Measurements from ENCODE around the gene ALDOB. TPM values are rescaled to one million over a fixed set of nuclear protein-coding genes. Genes with fewer than 3 reads are reported as not detected.

The ALDOB gene
- polyA plus RNA-seq, 2 donors = 0.08 to 0.12 TPM

DNA sequence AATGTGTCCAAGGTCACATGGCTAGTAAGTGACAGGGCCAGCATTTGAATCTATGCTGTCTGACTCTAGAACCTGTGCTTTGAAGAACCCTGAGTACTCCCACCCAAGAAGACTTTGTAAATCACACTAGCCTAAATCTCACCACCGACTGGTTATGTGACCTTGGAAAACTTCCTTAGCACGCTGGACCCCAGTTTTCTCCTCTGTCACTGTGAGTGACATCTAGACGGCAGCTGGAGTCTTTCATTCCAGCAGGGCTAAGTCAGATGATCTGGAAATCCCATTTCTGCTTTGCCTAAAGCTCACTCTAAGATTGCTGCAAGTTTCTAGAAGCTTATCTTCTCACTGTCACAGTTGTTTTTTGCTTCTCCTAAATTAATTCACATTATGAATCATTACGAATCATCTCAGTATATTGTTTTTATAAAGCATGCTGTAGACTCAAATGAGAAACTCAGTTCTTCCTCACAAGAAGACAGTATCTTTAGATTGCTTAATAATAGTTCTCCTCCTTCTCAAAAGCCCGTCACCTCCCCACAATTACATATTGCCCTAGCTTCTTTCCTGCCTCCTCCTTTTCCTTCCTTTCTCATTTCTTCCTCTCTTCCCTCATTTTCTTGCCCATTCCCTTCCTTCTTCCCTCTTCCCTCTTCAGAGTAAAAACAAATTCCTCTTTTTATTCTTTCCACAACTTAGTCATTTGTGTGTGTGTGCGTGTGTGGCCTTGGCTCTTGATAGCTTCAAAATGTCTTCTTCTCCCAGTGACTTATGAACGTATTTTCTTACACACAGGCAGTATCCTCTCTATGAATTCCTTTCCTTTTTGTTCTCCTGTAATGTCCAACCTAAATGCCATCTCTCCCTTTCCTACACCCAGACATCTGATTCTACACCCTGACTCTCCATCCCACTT is 16.8 kb downstream of the ALDOB start:
- Histone ChIP-seq H3K36me3 (ENCODE audit: control insufficient read depth in 2 of 2, insufficient read depth in 2 of 2, low read length in 1 of 2) (no peaks in the 10 kb centered on the region), H3K4me1 (ENCODE audit: control insufficient read depth in 2 of 2, insufficient read depth in 2 of 2, low read length in 1 of 2) (no peaks in the 10 kb centered on the region), H3K9me3 (ENCODE audit: control insufficient read depth in 2 of 2, insufficient read depth in 1 of 2, low read depth in 1 of 2, low read length in 1 of 2) (peaks cover 0 to 3% of the 10 kb centered on the region in 2 donors), H3K27ac (ENCODE audit: low read depth in 2 of 2, low read length in 1 of 2) (no peak overlapping the region), H3K4me3 (ENCODE audit: low read depth in 1 of 2, low read length in 2 of 2) (no peak overlapping the region), H3K27me3 (ENCODE audit: control insufficient read depth in 1 of 2, insufficient read depth in 2 of 2, low read length in 2 of 2) (no peaks in the 10 kb centered on the region)
- 68 to 71% methylated on average over 7 of the region's 7 CpGs for WGBS, 2 donors

DNA sequence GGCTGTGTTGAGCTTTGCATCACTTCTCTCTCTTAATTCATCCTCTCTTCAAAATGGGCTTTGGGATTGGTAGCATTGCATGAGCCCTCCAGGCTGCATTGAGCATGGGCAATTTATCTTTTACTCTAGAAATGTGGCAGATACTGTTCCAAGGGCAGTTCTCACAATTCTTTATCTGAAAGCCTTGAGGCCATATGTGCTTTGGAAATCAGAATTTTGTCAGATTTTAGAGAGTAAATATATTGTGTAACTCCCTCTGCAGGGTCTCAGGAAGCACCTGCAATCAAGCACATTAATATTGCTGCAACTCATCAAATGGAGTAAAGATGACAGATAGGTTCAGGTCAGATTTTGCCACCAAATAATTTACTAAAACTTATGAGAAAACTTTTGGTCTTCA is 17.6 kb downstream of the ALDOB start:
- Histone ChIP-seq H3K9me3 (ENCODE audit: control insufficient read depth in 2 of 2, insufficient read depth in 1 of 2, low read depth in 1 of 2, low read length in 1 of 2) (peaks cover 0 to 3% of the 10 kb centered on the region in 2 donors), H3K27me3 (ENCODE audit: control insufficient read depth in 1 of 2, insufficient read depth in 2 of 2, low read length in 2 of 2) (no peaks in the 10 kb centered on the region), H3K27ac (ENCODE audit: low read depth in 2 of 2, low read length in 1 of 2) (no peak overlapping the region), H3K4me1 (ENCODE audit: control insufficient read depth in 2 of 2, insufficient read depth in 2 of 2, low read length in 1 of 2) (no peaks in the 10 kb centered on the region), H3K36me3 (ENCODE audit: control insufficient read depth in 2 of 2, insufficient read depth in 2 of 2, low read length in 1 of 2) (no peaks in the 10 kb centered on the region), H3K4me3 (ENCODE audit: low read depth in 1 of 2, low read length in 2 of 2) (no peak overlapping the region)

DNA sequence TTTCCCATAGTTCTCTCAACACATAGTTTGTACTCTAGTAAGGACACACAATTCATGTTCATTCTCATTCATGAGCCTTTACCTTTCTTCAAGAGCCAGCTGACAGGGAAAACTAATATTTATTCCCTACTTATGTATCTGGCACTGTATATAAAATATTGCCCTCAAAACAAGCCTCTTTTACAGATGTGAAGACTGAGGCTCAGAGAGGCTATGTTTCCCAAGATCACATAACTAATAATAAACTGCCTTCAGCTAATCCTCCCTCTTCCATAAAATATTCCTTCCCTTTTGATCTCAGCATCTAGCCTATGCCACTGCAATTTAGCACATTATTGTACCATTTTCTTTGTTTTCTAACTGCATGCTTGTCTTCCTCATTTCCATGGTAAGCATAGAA is 18.2 kb downstream of the ALDOB start:
- Histone ChIP-seq H3K36me3 (ENCODE audit: control insufficient read depth in 2 of 2, insufficient read depth in 2 of 2, low read length in 1 of 2) (no peaks in the 10 kb centered on the region), H3K27me3 (ENCODE audit: control insufficient read depth in 1 of 2, insufficient read depth in 2 of 2, low read length in 2 of 2) (no peaks in the 10 kb centered on the region), H3K27ac (ENCODE audit: low read depth in 2 of 2, low read length in 1 of 2) (no peak overlapping the region), H3K4me3 (ENCODE audit: low read depth in 1 of 2, low read length in 2 of 2) (no peak overlapping the region), H3K9me3 (ENCODE audit: control insufficient read depth in 2 of 2, insufficient read depth in 1 of 2, low read depth in 1 of 2, low read length in 1 of 2) (peaks cover 0 to 3% of the 10 kb centered on the region in 2 donors), H3K4me1 (ENCODE audit: control insufficient read depth in 2 of 2, insufficient read depth in 2 of 2, low read length in 1 of 2) (no peaks in the 10 kb centered on the region)

DNA sequence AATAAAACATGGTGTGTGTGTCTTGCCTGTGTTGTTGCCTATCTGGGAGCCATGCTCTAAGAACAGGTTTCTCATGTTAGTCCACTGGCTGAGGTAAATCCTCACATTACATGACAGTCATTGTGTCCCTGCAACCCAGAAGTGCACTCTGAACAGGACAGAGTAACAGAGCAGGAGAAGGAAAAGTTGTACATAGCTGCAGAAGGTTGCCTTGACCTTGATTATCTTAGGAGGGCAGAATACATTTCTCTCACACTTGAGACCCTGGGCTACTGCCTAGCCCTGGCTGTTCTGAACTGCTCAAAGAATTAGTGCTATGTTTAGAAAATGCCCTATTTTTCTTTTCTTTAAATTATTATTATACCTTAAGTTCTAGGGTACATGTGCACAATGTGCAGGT is 20.0 kb downstream of the ALDOB start:
- Histone ChIP-seq H3K9me3 (ENCODE audit: control insufficient read depth in 2 of 2, insufficient read depth in 1 of 2, low read depth in 1 of 2, low read length in 1 of 2) (peaks cover 0 to 3% of the 10 kb centered on the region in 2 donors), H3K4me3 (ENCODE audit: low read depth in 1 of 2, low read length in 2 of 2) (no peak overlapping the region), H3K36me3 (ENCODE audit: control insufficient read depth in 2 of 2, insufficient read depth in 2 of 2, low read length in 1 of 2) (no peaks in the 10 kb centered on the region), H3K27me3 (ENCODE audit: control insufficient read depth in 1 of 2, insufficient read depth in 2 of 2, low read length in 2 of 2) (no peaks in the 10 kb centered on the region), H3K4me1 (ENCODE audit: control insufficient read depth in 2 of 2, insufficient read depth in 2 of 2, low read length in 1 of 2) (no peaks in the 10 kb centered on the region), H3K27ac (ENCODE audit: low read depth in 2 of 2, low read length in 1 of 2) (no peak overlapping the region)

DNA sequence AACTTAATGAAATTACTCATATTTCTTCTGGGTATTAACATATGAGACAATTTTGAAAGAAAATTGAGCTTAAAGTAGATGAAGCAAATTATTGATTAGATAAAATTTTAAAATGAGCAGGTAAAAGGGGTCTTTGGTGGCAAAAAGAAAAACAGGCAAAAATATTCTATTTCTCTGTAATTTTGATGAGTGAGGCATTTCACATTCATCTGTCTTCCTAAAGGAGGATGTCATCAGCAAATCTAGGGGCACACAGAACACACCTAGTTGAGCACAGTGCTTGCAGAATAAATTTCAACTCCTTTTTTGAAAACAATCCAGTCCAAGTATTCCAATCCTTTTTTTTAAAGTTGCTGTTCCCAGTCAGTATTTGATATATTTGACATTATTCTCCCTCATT is 20.7 kb downstream of the ALDOB start:
- Histone ChIP-seq H3K36me3 (ENCODE audit: control insufficient read depth in 2 of 2, insufficient read depth in 2 of 2, low read length in 1 of 2) (no peaks in the 10 kb centered on the region), H3K4me1 (ENCODE audit: control insufficient read depth in 2 of 2, insufficient read depth in 2 of 2, low read length in 1 of 2) (no peaks in the 10 kb centered on the region), H3K9me3 (ENCODE audit: control insufficient read depth in 2 of 2, insufficient read depth in 1 of 2, low read depth in 1 of 2, low read length in 1 of 2) (peaks cover 2 to 3% of the 10 kb centered on the region in 2 donors), H3K27me3 (ENCODE audit: control insufficient read depth in 1 of 2, insufficient read depth in 2 of 2, low read length in 2 of 2) (no peaks in the 10 kb centered on the region), H3K4me3 (ENCODE audit: low read depth in 1 of 2, low read length in 2 of 2) (no peak overlapping the region), H3K27ac (ENCODE audit: low read depth in 2 of 2, low read length in 1 of 2) (no peak overlapping the region)

DNA sequence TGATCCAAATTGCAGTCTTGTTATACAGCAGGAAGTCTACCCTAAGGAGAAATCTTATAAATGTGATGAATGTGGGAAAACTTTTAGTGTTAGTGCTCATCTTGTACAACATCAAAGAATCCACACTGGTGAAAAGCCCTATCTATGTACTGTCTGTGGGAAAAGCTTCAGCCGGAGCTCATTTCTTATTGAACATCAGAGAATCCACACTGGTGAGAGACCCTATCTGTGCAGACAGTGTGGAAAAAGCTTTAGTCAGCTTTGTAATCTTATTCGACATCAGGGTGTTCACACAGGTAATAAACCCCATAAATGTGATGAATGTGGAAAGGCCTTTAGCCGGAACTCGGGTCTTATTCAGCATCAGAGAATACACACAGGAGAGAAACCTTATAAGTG is 26.5 kb downstream of the ALDOB start:
- H3K4me3 ChIP-seq (ENCODE audit: low read depth in 1 of 2, low read length in 2 of 2) = no peak overlapping the region
- H3K27me3 ChIP-seq (ENCODE audit: control insufficient read depth in 1 of 2, insufficient read depth in 2 of 2, low read length in 2 of 2) = no peaks in the 10 kb centered on the region
- H3K9me3 ChIP-seq (ENCODE audit: control insufficient read depth in 2 of 2, insufficient read depth in 1 of 2, low read depth in 1 of 2, low read length in 1 of 2) = peaks cover 9 to 11% of the 10 kb centered on the region in 2 donors
- H3K27ac ChIP-seq (ENCODE audit: low read depth in 2 of 2, low read length in 1 of 2) = no peak overlapping the region
- no peaks in the 10 kb centered on the region for H3K4me1 ChIP-seq (ENCODE audit: control insufficient read depth in 2 of 2, insufficient read depth in 2 of 2, low read length in 1 of 2)
- peaks cover 14 to 16% of the 10 kb centered on the region in 2 donors for H3K36me3 ChIP-seq (ENCODE audit: control insufficient read depth in 2 of 2, insufficient read depth in 2 of 2, low read length in 1 of 2)
- WGBS, 2 donors = 97 to 98% methylated on average over 4 of the region's 4 CpGs

DNA sequence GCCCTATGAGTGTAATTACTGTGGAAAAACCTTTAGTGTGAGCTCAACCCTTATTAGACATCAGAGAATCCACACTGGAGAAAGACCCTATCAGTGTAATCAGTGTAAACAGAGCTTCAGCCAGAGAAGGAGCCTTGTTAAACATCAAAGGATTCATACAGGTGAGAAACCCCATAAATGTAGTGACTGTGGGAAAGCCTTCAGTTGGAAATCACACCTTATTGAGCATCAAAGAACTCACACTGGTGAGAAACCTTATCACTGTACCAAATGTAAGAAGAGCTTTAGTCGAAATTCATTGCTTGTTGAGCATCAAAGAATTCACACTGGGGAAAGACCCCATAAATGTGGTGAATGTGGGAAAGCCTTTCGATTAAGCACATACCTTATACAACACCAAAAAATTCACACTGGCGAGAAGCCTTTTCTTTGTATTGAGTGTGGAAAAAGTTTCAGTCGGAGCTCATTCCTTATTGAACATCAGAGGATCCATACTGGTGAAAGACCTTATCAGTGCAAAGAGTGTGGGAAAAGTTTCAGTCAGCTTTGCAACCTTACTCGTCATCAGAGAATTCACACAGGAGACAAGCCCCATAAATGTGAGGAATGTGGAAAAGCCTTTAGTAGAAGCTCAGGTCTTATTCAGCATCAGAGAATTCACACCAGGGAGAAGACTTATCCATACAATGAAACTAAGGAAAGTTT is 27.0 kb downstream of the ALDOB start:
- H3K9me3 ChIP-seq (ENCODE audit: control insufficient read depth in 2 of 2, insufficient read depth in 1 of 2, low read depth in 1 of 2, low read length in 1 of 2) = peaks cover 9 to 11% of the 10 kb centered on the region in 2 donors

DNA sequence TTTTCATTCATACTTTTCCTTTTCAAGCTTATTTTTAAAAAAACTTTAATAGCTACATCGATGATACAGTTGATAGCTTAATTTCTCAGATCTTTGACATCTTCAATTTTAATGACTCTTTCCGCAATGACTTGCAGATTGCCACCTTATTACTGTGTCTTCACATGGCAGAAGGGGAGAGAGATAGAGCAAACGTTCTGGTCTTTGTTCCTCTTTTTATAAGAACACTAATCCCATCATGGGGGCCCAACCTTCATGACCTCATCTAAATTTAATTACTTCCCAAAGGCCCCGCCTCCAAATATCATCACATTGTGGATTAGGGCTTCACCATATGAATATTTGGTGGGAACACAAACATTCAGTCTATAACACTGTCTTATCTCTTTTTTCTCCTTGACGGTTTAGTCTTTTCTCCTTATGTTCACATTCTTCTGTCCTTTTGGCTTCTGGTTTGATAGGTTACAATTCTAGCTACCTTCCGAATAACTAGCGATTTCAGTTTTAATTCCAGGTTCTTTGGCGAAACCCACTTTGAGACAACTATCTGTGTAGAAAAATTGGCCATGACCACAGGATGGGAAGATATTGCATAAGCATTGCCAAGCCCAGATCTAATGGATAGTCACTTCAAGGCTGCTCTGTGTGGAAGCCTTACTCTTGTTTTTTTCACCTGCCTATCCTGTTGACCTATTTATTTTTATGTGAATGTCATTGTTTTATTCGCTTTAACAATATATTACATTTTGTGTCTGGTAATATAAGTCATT is 31.9 kb downstream of the ALDOB start:
- peaks cover 0 to 3% of the 10 kb centered on the region in 2 donors for H3K4me1 ChIP-seq (ENCODE audit: control insufficient read depth in 2 of 2, insufficient read depth in 2 of 2, low read length in 1 of 2)
- H3K9me3 ChIP-seq (ENCODE audit: control insufficient read depth in 2 of 2, insufficient read depth in 1 of 2, low read depth in 1 of 2, low read length in 1 of 2) = peaks cover 5 to 9% of the 10 kb centered on the region in 2 donors
- H3K27me3 ChIP-seq (ENCODE audit: control insufficient read depth in 1 of 2, insufficient read depth in 2 of 2, low read length in 2 of 2) = no peaks in the 10 kb centered on the region
- no peak overlapping the region for H3K4me3 ChIP-seq (ENCODE audit: low read depth in 1 of 2, low read length in 2 of 2)
- no peak overlapping the region for H3K27ac ChIP-seq (ENCODE audit: low read depth in 2 of 2, low read length in 1 of 2)
- peaks cover 17 to 27% of the 10 kb centered on the region in 2 donors for H3K36me3 ChIP-seq (ENCODE audit: control insufficient read depth in 2 of 2, insufficient read depth in 2 of 2, low read length in 1 of 2)
- 94 to 95% methylated on average over 9 of the region's 9 CpGs for WGBS, 2 donors

More for the DNA sequence above, 27.0 kb downstream of the ALDOB start:
- Histone ChIP-seq H3K4me1 (ENCODE audit: control insufficient read depth in 2 of 2, insufficient read depth in 2 of 2, low read length in 1 of 2) (no peaks in the 10 kb centered on the region), H3K36me3 (ENCODE audit: control insufficient read depth in 2 of 2, insufficient read depth in 2 of 2, low read length in 1 of 2) (peaks cover 14 to 16% of the 10 kb centered on the region in 2 donors), H3K4me3 (ENCODE audit: low read depth in 1 of 2, low read length in 2 of 2) (no peak overlapping the region), H3K27me3 (ENCODE audit: control insufficient read depth in 1 of 2, insufficient read depth in 2 of 2, low read length in 2 of 2) (no peaks in the 10 kb centered on the region), H3K27ac (ENCODE audit: low read depth in 2 of 2, low read length in 1 of 2) (no peak overlapping the region)
- WGBS, 2 donors = 98 to 99% methylated on average over 5 of the region's 5 CpGs

DNA sequence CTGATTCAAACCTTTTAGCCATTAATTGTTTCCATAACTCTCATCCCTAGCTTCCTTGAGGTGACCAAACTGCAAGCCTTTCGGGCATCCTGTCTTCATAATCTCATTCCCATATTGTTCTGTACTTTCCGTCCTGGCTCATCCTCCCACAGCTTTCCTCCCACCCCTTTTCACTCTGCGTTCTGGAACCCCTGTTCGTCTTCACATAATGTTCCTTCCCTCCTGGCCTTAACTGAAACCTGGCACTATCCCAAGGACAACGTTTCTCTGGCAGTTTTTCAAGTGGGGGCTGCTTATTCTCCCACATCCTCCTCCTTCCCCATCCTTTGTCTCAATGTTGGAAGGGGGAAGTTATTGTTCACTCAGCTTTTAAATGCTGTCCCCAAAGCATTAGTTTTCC is 35.5 kb downstream of the ALDOB start:
- Histone ChIP-seq H3K27ac (ENCODE audit: low read depth in 2 of 2, low read length in 1 of 2) (no peak overlapping the region), H3K9me3 (ENCODE audit: control insufficient read depth in 2 of 2, insufficient read depth in 1 of 2, low read depth in 1 of 2, low read length in 1 of 2) (peaks cover 0 to 3% of the 10 kb centered on the region in 2 donors), H3K36me3 (ENCODE audit: control insufficient read depth in 2 of 2, insufficient read depth in 2 of 2, low read length in 1 of 2) (peaks cover 3 to 13% of the 10 kb centered on the region in 2 donors), H3K27me3 (ENCODE audit: control insufficient read depth in 1 of 2, insufficient read depth in 2 of 2, low read length in 2 of 2) (no peaks in the 10 kb centered on the region), H3K4me3 (ENCODE audit: low read depth in 1 of 2, low read length in 2 of 2) (peak overlapping the region in 1 of 2 donors; percentile 71), H3K4me1 (ENCODE audit: control insufficient read depth in 2 of 2, insufficient read depth in 2 of 2, low read length in 1 of 2) (peaks cover 0 to 3% of the 10 kb centered on the region in 2 donors)
- 51 to 57% methylated on average over 5 of the region's 5 CpGs for WGBS, 2 donors
